Measurements from ENCODE around the gene SORCS1. TPM values are rescaled to one million over a fixed set of nuclear protein-coding genes. Genes with fewer than 3 reads are reported as not detected.

SORCS1 gene
- polyA plus RNA-seq, 1 donor (not counting 4 experiments of a cell fraction or from before 2014, with no cell fraction given): not detected

- no peaks in the 10 kb centered on the region for H3K9me1 ChIP-seq (ENCODE audit: control insufficient read depth, extremely low read depth, insufficient read depth, low read length)
- no peaks in the 10 kb centered on the region for H3K9me3 ChIP-seq (ENCODE audit: control insufficient read depth, low read depth, low read length)
- TF ChIP-seq EZH2 (IDR thresholded peaks at IDR 0.05; ENCODE audit: low read length): no peak
- no peak for TF ChIP-seq CTCF (optimal IDR thresholded peaks at IDR 0.05 in 1 of 3, IDR thresholded peaks at IDR 0.05 in 1 of 3, conservative IDR thresholded peaks at IDR 0.05 in 1 of 3; ENCODE audit: extremely low read depth in 1 of 3, insufficient read depth in 2 of 3, low read length in 3 of 3)
- no peak overlapping the region for H3K27ac ChIP-seq (ENCODE audit: control insufficient read depth, insufficient read depth, low read length)
- DNase-seq (ENCODE audit: low read depth, low spot score): no peak
- H3K4me3 ChIP-seq (ENCODE audit: control insufficient read depth in 2 of 3, extremely low read depth in 1 of 3, insufficient read depth in 2 of 3, low read depth in 1 of 3, low read length in 3 of 3): no peak overlapping the region
- dilution Hi-C loops (cut with MboI; ENCODE audit: extremely low pct_ligation_motif_present, low sequenced_read_pairs): no loop called here
- no peak for FAIRE-seq
- H2AFZ ChIP-seq (ENCODE audit: control insufficient read depth, low read length): no peak overlapping the region
- H3K36me3 ChIP-seq (ENCODE audit: control insufficient read depth in 2 of 2, extremely low read depth in 1 of 2, insufficient read depth in 2 of 2, low read length in 2 of 2): no peaks in the 10 kb centered on the region
- no peaks in the 10 kb centered on the region for H3K79me2 ChIP-seq (ENCODE audit: control insufficient read depth, insufficient read depth, low read length)
- H3K27me3 ChIP-seq (ENCODE audit: control insufficient read depth, extremely low read depth, insufficient read depth, low read length): no peaks in the 10 kb centered on the region
- H3K9ac ChIP-seq (ENCODE audit: control insufficient read depth, extremely low read depth, insufficient read depth, low read length): no peak overlapping the region
- no peaks in the 10 kb centered on the region for H4K20me1 ChIP-seq (ENCODE audit: control insufficient read depth, extremely low read depth, insufficient read depth, low read length)
- no peak overlapping the region for H3K4me2 ChIP-seq (ENCODE audit: control insufficient read depth, extremely low read depth, insufficient read depth, low read depth, low read length)
- H3K4me1 ChIP-seq (ENCODE audit: control insufficient read depth, extremely low read depth, insufficient read depth, low read length): peaks cover 2% of the 10 kb centered on the region
Measured at GRCh38 chr10:106625751-106626150, 538.8 kb downstream of the SORCS1 start.

GRCh38 chr10:106619346-106619745, 545.2 kb downstream of the SORCS1 start:
- no peaks in the 10 kb centered on the region for H3K9me3 ChIP-seq (ENCODE audit: control insufficient read depth, low read depth, low read length)
- no peak overlapping the region for H2AFZ ChIP-seq (ENCODE audit: control insufficient read depth, low read length)
- dilution Hi-C loops (cut with MboI; ENCODE audit: extremely low pct_ligation_motif_present, low sequenced_read_pairs): no loop called here
- H3K36me3 ChIP-seq (ENCODE audit: control insufficient read depth in 2 of 2, extremely low read depth in 1 of 2, insufficient read depth in 2 of 2, low read length in 2 of 2): no peaks in the 10 kb centered on the region
- no peak overlapping the region for H3K27ac ChIP-seq (ENCODE audit: control insufficient read depth, insufficient read depth, low read length)
- H3K4me1 ChIP-seq (ENCODE audit: control insufficient read depth, extremely low read depth, insufficient read depth, low read length): no peaks in the 10 kb centered on the region
- H3K79me2 ChIP-seq (ENCODE audit: control insufficient read depth, insufficient read depth, low read length): no peaks in the 10 kb centered on the region
- H3K9ac ChIP-seq (ENCODE audit: control insufficient read depth, extremely low read depth, insufficient read depth, low read length): no peak overlapping the region
- no peaks in the 10 kb centered on the region for H3K27me3 ChIP-seq (ENCODE audit: control insufficient read depth, extremely low read depth, insufficient read depth, low read length)
- DNase-seq (ENCODE audit: low read depth, low spot score) (no peak), FAIRE-seq (no peak)
- H4K20me1 ChIP-seq (ENCODE audit: control insufficient read depth, extremely low read depth, insufficient read depth, low read length): no peaks in the 10 kb centered on the region
- no peak overlapping the region for H3K4me2 ChIP-seq (ENCODE audit: control insufficient read depth, extremely low read depth, insufficient read depth, low read depth, low read length)
- TF ChIP-seq CTCF (optimal IDR thresholded peaks at IDR 0.05 in 1 of 3, IDR thresholded peaks at IDR 0.05 in 1 of 3, conservative IDR thresholded peaks at IDR 0.05 in 1 of 3; ENCODE audit: extremely low read depth in 1 of 3, insufficient read depth in 2 of 3, low read length in 3 of 3) (no peak), EZH2 (IDR thresholded peaks at IDR 0.05; ENCODE audit: low read length) (no peak)
- H3K9me1 ChIP-seq (ENCODE audit: control insufficient read depth, extremely low read depth, insufficient read depth, low read length): no peaks in the 10 kb centered on the region
- H3K4me3 ChIP-seq (ENCODE audit: control insufficient read depth in 2 of 3, extremely low read depth in 1 of 3, insufficient read depth in 2 of 3, low read depth in 1 of 3, low read length in 3 of 3): no peak overlapping the region

Measured in keratinocyte (primary cell).